Sigmoid colon (tissue), 7 donors: ENCODE data around the gene ERVMER34-1. TPM values are rescaled to one million over a fixed set of nuclear protein-coding genes. Genes with fewer than 3 reads are reported as not detected.

Experiments used
- DNase-seq: peaks from one replicate; pipeline ENCODE4 v3.0.0-alpha.2; 2019
- H3K27ac ChIP-seq, 4 donors: fragments of 200-600 bp; sonication (generic); one replicate each; pipeline ENCODE4 v1.5.1; 2016 to 2019; ENCODE audit warnings: mild to moderate bottlenecking in 1 of 4
- H3K27me3 ChIP-seq, 3 donors: fragments of 200-600 bp; sonication (generic); one replicate each; pipeline ENCODE4 v1.5.1; 2019; ENCODE audit warnings: mild to moderate bottlenecking in 1 of 3
- H3K36me3 ChIP-seq, 4 donors: fragments of 200-600 bp; sonication (generic); one replicate each; pipeline ENCODE4 v1.5.1; 2016 to 2019
- H3K4me1 ChIP-seq, 4 donors: fragments of 200-600 bp; sonication (generic); one replicate each; pipeline ENCODE4 v1.5.1; 2017 to 2019
- H3K4me3 ChIP-seq, 4 donors: fragments of 200-600 bp; sonication (generic); one replicate each; pipeline ENCODE4 v1.5.1; 2017 to 2019; ENCODE audit warnings: mild to moderate bottlenecking in 2 of 4, moderate library complexity in 1 of 4
- H3K9me3 ChIP-seq, 4 donors: fragments of 200-600 bp in 3 of 4; sonication (generic) in 3 of 4; one replicate each; pipeline versions ENCODE4 v1.5.1 to v1.6.1; 2013 to 2019
- CTCF ChIP-seq, 4 experiments: fragments of 450-650 bp in 3 of 4; fragments of 200-600 bp in 1 of 4; IDR thresholded peaks; one replicate each; pipeline ENCODE4 v1.5.1; 2016 to 2019; ENCODE audit warnings: antibody characterized with exemption in 4 of 4, mild to moderate bottlenecking in 3 of 4, moderate library complexity in 2 of 4
- EP300 ChIP-seq, 4 donors: sonication (generic); formaldehyde crosslinking; IDR thresholded peaks; one replicate each; pipeline ENCODE4 v1.6.1; 2017; ENCODE audit warnings: antibody characterized with exemption in 4 of 4
- POLR2A ChIP-seq, 2 donors: fragments of 450-650 bp; IDR thresholded peaks; one replicate each; pipeline ENCODE4 v1.6.1; 2016; ENCODE audit warnings: antibody characterized with exemption in 2 of 2, mild to moderate bottlenecking in 2 of 2, moderate library complexity in 2 of 2
- POLR2AphosphoS5 ChIP-seq, 4 donors: sonication (generic); formaldehyde crosslinking; IDR thresholded peaks; one replicate each; pipeline ENCODE4 v1.6.1; 2017; ENCODE audit warnings: antibody characterized with exemption in 4 of 4
- WGBS, 2 donors: extraction: QIAGEN DNeasy Blood & Tissue Kit; methylation state at CpG; one replicate each; pipeline ENCODE4 v1.1.7; 2013; 5-methylcytosine and 5-hydroxymethylcytosine counted together
- intact Hi-C: fragments of 100-400 bp; cut with DNase I; formaldehyde crosslinking; loops from one replicate; pipeline ENCODE4 v1.15.1; 2023
- polyA plus RNA-seq, 3 donors: library from polyadenylated mRNA; stranded (reverse); fragments of 200-250 nt; gene quantifications; one replicate each; pipeline ENCODE4 v1.2.3, GENCODE V29; 2013
- total RNA-seq, 4 donors: library from RNA; depleted of rRNA; stranded (reverse); fragments of >200 nt; gene quantifications; one replicate each; pipeline ENCODE4 v1.1.0, GENCODE V29; 2016
- donor health status: healthy with polysubstance abuse.
- donor health status: Bipolar disorder and iron deficiency.
- donor health status: healthy.

Gene ERVMER34-1
- total and polyA plus RNA-seq, 7 donors = 0.66 TPM; not detected in 6

- H3K9me3 ChIP-seq = no peaks in the 10 kb centered on the region
- 86% methylated on average over 3 of the region's 3 CpGs for WGBS, 2 donors
- H3K27ac ChIP-seq = no peak overlapping the region
- H3K4me3 ChIP-seq = no peak overlapping the region
- H3K27me3 ChIP-seq = no peaks in the 10 kb centered on the region
- TF ChIP-seq POLR2A (IDR thresholded peaks at IDR 0.05) = no peak
- no peak for TF ChIP-seq CTCF (IDR thresholded peaks at IDR 0.05)
- TF ChIP-seq EP300 (IDR thresholded peaks at IDR 0.05) = no peak
- TF ChIP-seq POLR2AphosphoS5 (IDR thresholded peaks at IDR 0.05) = no peak
- intact Hi-C loops = loop anchor here (10.0 kb wide), 1 partner anchor 882 kb away; the partner anchor contains the start of gene DCUN1D4
- H3K4me1 ChIP-seq = peaks cover 0 to 7% (median 3%) of the 10 kb centered on the region in 4 donors
- no peak for DNase-seq
- H3K36me3 ChIP-seq = no peaks in the 10 kb centered on the region
These were observed 24.2 kb downstream of the ERVMER34-1 start for GRCh38 chr4:52726826-52727580.

GRCh38 chr4:52721968-52722815, 29.0 kb downstream of the ERVMER34-1 start:
- Histone ChIP-seq H3K27me3 (no peaks in the 10 kb centered on the region), H3K36me3 (peaks cover 0 to 7% (median 0%) of the 10 kb centered on the region in 4 donors), H3K27ac (peak overlapping the region; percentile 88 to 92 (median 90)), H3K9me3 (no peaks in the 10 kb centered on the region), H3K4me3 (peak overlapping the region; percentile 79 to 88 (median 82)), H3K4me1 (peaks cover 0 to 14% (median 3%) of the 10 kb centered on the region in 4 donors)
- DNase-seq = peak; percentile 97
- TF ChIP-seq POLR2AphosphoS5 (IDR thresholded peaks at IDR 0.05) = peak; percentile 62 to 91 (median 86)
- TF ChIP-seq POLR2A (IDR thresholded peaks at IDR 0.05) = peak; percentile 64 to 76
- TF ChIP-seq EP300 (IDR thresholded peaks at IDR 0.05) = no peak
- TF ChIP-seq CTCF (IDR thresholded peaks at IDR 0.05) = no peak
- WGBS, 2 donors = 1% methylated on average over 56 of the region's 56 CpGs
- intact Hi-C loops = loop anchor here (2.0 to 10.0 kb wide), 4 partner anchors 61 to 877 kb away; partner anchors contain the start of gene DCUN1D4

- WGBS, 2 donors = 94 to 97% methylated on average over 3 of the region's 3 CpGs
- TF ChIP-seq POLR2AphosphoS5 (IDR thresholded peaks at IDR 0.05) (no peak), EP300 (IDR thresholded peaks at IDR 0.05) (no peak), POLR2A (IDR thresholded peaks at IDR 0.05) (no peak), CTCF (IDR thresholded peaks at IDR 0.05) (no peak)
- H3K27me3 ChIP-seq = no peaks in the 10 kb centered on the region
- H3K27ac ChIP-seq = no peak overlapping the region
- peaks cover 0 to 19% (median 0%) of the 10 kb centered on the region in 4 donors for H3K36me3 ChIP-seq
- intact Hi-C loops = no loop called here
- H3K9me3 ChIP-seq = no peaks in the 10 kb centered on the region
- DNase-seq = no peak
- H3K4me1 ChIP-seq = peaks cover 0 to 29% (median 15%) of the 10 kb centered on the region in 4 donors
- H3K4me3 ChIP-seq = no peak overlapping the region
These were observed 33.1 kb downstream of the ERVMER34-1 start for GRCh38 chr4:52718123-52718522.

- WGBS, 2 donors = 92% methylated on average over 6 of the region's 6 CpGs
- Histone ChIP-seq H3K27me3 (no peaks in the 10 kb centered on the region), H3K27ac (no peak overlapping the region), H3K4me3 (no peak overlapping the region), H3K9me3 (no peaks in the 10 kb centered on the region), H3K36me3 (peaks cover 0 to 19% (median 0%) of the 10 kb centered on the region in 4 donors), H3K4me1 (peaks cover 0 to 23% (median 17%) of the 10 kb centered on the region in 4 donors)
- intact Hi-C loops = no loop called here
- no peak for DNase-seq
- TF ChIP-seq EP300 (IDR thresholded peaks at IDR 0.05) (no peak), CTCF (IDR thresholded peaks at IDR 0.05) (no peak), POLR2AphosphoS5 (IDR thresholded peaks at IDR 0.05) (no peak), POLR2A (IDR thresholded peaks at IDR 0.05) (no peak)
These were observed 34.7 kb downstream of the ERVMER34-1 start for GRCh38 chr4:52716364-52717151.
